ENCODE results near the gene PCDHGA3. TPM values are rescaled to one million over a fixed set of nuclear protein-coding genes. Genes with fewer than 3 reads are reported as not detected.
"Not testable (repeated sequence)": the region's sequence is repeated elsewhere in the genome, so short reads cannot be mapped to it uniquely, and the experiment has no call there.

PCDHGA3 gene
- 0.26 TPM in 1 of 2 replicates, not detected in the other for total RNA-seq (2014; rRNA removed; shearing (Covaris generic))

DNA sequence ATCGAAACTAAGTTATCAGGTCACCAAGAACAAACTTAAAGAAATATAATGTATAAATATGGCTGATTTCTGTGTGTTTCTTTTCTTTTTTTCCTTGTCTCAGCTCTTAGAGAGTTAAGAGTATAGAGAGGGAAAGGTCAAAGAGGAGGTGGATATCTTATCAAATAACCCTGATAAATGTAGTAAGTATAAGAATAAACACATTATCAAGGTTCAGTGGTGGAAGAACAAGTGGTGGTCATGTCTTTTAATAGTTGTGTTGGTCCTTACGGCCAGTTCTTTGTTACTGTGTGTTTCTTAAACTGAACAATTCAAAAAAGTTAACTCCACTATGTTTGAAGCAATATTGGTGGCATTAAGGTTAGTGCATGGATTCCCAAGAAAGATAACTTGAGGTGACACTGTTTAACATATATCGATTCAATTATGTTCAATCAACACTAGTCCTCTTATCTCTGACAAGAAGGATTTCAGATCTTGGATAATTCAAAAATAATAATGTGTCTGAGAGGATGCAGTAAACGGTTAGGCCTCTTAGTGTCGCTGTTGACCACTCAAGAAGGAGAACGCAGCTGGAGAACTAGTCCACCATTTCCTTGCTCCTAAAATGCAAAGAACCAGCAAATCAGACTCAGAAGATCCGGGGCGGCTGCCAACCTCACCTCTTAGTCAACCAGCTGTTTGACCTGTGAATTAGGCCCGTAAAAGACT is at the start of gene PCDHGA3:
Gene PCDHGA3 (plus strand): TSS at position 588 of the 711 bp plus-strand sequence. CDS start 205 bp downstream, outside the sequence.
- no peak within 1 kb of the TSS for H3K27ac ChIP-seq
- DNase-seq (ENCODE audit: low read depth in 1 of 2, low spot score in 2 of 2), result no peak
- no peaks in the 10 kb centered on the region for H3K4me1 ChIP-seq (replicated peaks)
- H3K9me3 ChIP-seq (replicated peaks), result peaks cover 23% of the 10 kb centered on the region
- no peaks in the 10 kb centered on the region for H3K36me3 ChIP-seq
- H3K4me3 ChIP-seq, result no peak within 1 kb of the TSS
- no peaks in the 10 kb centered on the region for H3K27me3 ChIP-seq (replicated peaks)

- no peak overlapping the region for H3K4me3 ChIP-seq
- H3K4me1 ChIP-seq (replicated peaks), result no peaks in the 10 kb centered on the region
- H3K27me3 ChIP-seq (replicated peaks), result no peaks in the 10 kb centered on the region
- no peaks in the 10 kb centered on the region for H3K36me3 ChIP-seq
- H3K9me3 ChIP-seq (replicated peaks), result peaks cover 37% of the 10 kb centered on the region
- H3K27ac ChIP-seq, result no peak overlapping the region
- DNase-seq (ENCODE audit: low read depth in 1 of 2, low spot score in 2 of 2), result no peak
Measured at GRCh38 chr5:141298376-141298775, 45.3 kb upstream of the PCDHGA3 start.

GRCh38 chr5:141303756-141304155 is 39.9 kb upstream of the PCDHGA3 start, which contains the start of gene SLC25A2:
Gene SLC25A2 (minus strand): TSS chr5:141304049. CDS start chr5:141303865, 184 bp downstream.
- DNase-seq (ENCODE audit: low read depth in 1 of 2, low spot score in 2 of 2), result no peak
- Histone ChIP-seq H3K9me3 (replicated peaks) (peaks cover 41% of the 10 kb centered on the region), H3K27ac (no peak within 1 kb of the TSS), H3K36me3 (no peaks in the 10 kb centered on the region), H3K4me3 (no peak within 1 kb of the TSS), H3K4me1 (replicated peaks) (no peaks in the 10 kb centered on the region), H3K27me3 (replicated peaks) (no peaks in the 10 kb centered on the region)

DNA sequence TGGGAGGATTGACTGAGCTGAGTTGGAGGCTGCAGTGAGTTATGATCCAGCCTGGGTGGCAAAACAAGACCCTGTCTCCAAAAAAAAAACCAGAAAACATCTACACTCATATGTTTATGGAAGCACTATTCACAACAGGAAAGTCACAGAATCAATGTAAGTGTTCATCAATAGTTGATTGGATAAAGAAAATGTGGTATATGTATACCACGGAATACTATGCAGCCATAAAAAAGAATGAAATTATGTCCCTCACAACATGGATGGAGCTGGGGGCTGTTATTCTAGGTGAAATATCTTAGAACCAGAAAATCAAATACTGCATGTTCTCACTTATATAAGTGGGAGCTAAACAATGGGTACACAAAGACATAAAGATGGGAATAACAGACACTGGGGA is 37.0 kb upstream of the PCDHGA3 start:
- Histone ChIP-seq H3K4me3 (no peak overlapping the region), H3K4me1 (replicated peaks) (no peaks in the 10 kb centered on the region)
- DNase-seq (ENCODE audit: low read depth in 1 of 2, low spot score in 2 of 2), result no peak

DNA sequence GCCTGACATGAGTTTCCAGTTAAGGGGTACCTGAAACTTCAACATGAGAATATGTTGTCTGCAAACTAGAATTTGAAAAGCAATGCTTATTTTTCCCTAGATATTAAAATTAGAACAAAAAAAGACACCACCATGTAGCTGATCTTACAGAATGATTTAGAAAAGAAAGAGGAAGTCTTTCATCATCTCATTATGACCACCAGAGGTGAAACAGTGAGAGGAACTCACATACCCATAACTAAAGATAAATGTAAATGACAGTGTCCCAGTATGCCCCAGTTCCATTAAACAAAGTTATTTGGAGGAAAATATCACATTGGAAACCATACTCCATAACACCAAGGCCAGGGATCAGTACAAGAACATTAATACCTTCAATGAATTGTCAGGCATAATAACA is 29.9 kb upstream of the PCDHGA3 start:
- Histone ChIP-seq H3K27ac (no peak overlapping the region), H3K4me3 (no peak overlapping the region), H3K27me3 (replicated peaks) (no peaks in the 10 kb centered on the region), H3K9me3 (replicated peaks) (peaks cover 36% of the 10 kb centered on the region), H3K4me1 (replicated peaks) (no peaks in the 10 kb centered on the region), H3K36me3 (peaks cover 60% of the 10 kb centered on the region)
- DNase-seq (ENCODE audit: low read depth in 1 of 2, low spot score in 2 of 2), result no peak

More for the DNA sequence above, 37.0 kb upstream of the PCDHGA3 start:
- Histone ChIP-seq H3K27me3 (replicated peaks) (no peaks in the 10 kb centered on the region), H3K36me3 (no peaks in the 10 kb centered on the region), H3K9me3 (replicated peaks) (peaks cover 50% of the 10 kb centered on the region), H3K27ac (no peak overlapping the region)

DNA sequence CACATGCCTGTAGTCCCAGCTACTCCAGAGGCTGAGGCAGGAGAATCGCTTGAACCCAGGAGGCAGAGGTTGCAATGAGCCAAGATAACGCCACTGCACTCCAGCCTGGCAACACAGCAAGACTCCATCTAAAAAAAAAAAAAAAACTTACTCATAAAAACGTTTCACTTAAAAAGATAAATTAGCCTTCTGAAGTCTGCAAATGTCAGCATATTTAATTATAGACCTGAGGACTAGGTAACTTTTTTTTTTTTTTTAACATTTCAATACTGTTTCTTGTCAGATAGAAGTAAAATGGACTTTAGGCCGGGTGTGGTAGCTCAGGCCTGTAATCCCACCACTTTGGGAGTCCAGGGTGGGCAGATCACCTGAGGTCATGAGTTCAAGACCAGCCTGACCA is 26.7 kb upstream of the PCDHGA3 start:
- not testable (repeated sequence) for H3K27ac ChIP-seq; H3K27me3 ChIP-seq (replicated peaks); H3K4me1 ChIP-seq (replicated peaks); DNase-seq (ENCODE audit: low read depth in 1 of 2, low spot score in 2 of 2); H3K4me3 ChIP-seq
- H3K9me3 ChIP-seq (replicated peaks), result peaks cover 36% of the 10 kb centered on the region
- peaks cover 80% of the 10 kb centered on the region for H3K36me3 ChIP-seq

GRCh38 chr5:141319202-141319601 is 24.4 kb upstream of the PCDHGA3 start:
- Histone ChIP-seq H3K27me3 (replicated peaks) (no peaks in the 10 kb centered on the region), H3K4me1 (replicated peaks) (no peaks in the 10 kb centered on the region), H3K36me3 (peaks cover 64% of the 10 kb centered on the region), H3K9me3 (replicated peaks) (peaks cover 29% of the 10 kb centered on the region), H3K4me3 (peak overlapping the region; percentile 70), H3K27ac (no peak overlapping the region)
- DNase-seq (ENCODE audit: low read depth in 1 of 2, low spot score in 2 of 2), result peak in 1 of 2 experiments; percentile 13

GRCh38 chr5:141319699-141320098 is 23.9 kb upstream of the PCDHGA3 start:
- Histone ChIP-seq H3K27ac (peak overlapping the region; percentile 94), H3K4me1 (replicated peaks) (no peaks in the 10 kb centered on the region), H3K4me3 (peak overlapping the region; percentile 70), H3K9me3 (replicated peaks) (peaks cover 29% of the 10 kb centered on the region), H3K36me3 (peaks cover 60% of the 10 kb centered on the region), H3K27me3 (replicated peaks) (no peaks in the 10 kb centered on the region)
- DNase-seq (ENCODE audit: low read depth in 1 of 2, low spot score in 2 of 2), result no peak

DNA sequence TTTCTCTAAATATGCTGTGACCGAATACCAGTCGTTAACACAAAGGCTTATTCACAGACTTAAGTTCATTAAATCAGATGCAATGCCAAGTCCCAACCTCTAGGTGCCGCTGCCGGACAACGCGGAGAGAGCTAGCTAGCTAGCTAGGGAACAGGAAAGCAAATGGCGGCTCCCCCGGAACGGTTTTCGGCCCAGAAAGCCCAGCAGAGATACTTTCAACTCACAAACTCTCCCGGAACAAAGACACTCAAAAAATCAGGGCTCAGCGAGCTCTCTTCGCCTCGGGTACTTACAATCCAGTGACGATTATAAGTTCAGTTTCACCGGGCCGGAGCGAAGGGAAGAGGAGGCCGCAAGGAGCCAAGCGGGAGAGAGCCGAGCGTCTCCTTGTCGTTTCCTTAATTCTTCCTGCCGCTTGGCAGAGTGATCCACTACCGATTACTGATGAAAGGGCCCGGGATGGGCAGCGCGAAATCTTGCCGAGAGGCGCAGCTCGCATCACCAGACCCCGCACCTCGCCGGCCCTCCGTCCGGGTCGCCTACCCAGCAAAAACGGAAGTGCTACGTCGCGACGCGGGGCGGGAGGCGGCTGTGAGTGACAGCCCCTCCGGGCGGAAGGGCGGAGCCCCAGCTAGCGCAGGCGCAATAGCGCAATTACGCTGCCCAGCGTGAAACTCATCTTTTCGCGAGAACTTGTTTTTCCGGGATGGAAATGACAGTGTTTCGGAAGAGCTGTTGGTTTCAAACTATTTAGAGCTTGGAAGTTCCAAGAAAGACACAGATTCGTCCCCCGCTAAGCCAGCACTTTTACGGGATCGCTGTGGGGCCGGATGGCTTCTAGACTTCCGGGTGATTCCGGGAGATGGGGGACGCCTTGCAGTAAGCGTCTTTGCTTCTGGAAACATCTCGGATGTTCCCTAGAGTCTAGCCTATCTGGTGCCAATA is 23.1 kb upstream of the PCDHGA3 start, which contains the start of gene TAF7:
Gene TAF7 (minus strand): TSS at position 560 of the 945 bp plus-strand sequence. CDS start 740 bp downstream, outside the sequence.
- DNase-seq (ENCODE audit: low read depth in 1 of 2, low spot score in 2 of 2), result peak; percentile 96 to 97
- H3K27me3 ChIP-seq (replicated peaks), result no peaks in the 10 kb centered on the region
- H3K9me3 ChIP-seq (replicated peaks), result peaks cover 29% of the 10 kb centered on the region
- peak within 1 kb of the TSS; percentile 94 for H3K27ac ChIP-seq
- H3K36me3 ChIP-seq, result peaks cover 52% of the 10 kb centered on the region
- H3K4me3 ChIP-seq, result peak within 1 kb of the TSS; percentile 70
- H3K4me1 ChIP-seq (replicated peaks), result no peaks in the 10 kb centered on the region

DNA sequence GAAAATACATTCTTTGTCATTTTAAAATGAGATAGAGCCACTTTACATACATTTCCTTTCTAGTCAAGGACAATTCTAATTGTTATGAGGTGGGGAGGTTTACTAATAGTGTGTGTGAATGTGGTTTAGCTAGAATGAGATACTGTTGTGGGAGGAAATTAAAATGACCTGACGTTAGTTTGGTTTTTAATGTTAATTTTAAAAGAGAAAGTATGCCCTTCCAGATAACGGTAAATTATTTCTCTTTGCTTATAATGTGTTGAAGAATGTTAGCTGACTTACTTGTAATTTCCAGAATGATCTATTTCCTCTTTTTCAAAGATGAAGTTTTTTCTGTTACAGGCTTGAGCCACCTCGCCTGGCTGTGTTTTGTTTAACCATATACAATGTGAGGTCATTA is 21.4 kb upstream of the PCDHGA3 start:
- H3K4me1 ChIP-seq (replicated peaks), result 0 out of 2 replicates have a peak, but pooled peaks cover 3% of the 10 kb centered on the region
- DNase-seq (ENCODE audit: low read depth in 1 of 2, low spot score in 2 of 2), result no peak
- no peak overlapping the region for H3K4me3 ChIP-seq
- peaks cover 23% of the 10 kb centered on the region for H3K9me3 ChIP-seq (replicated peaks)
- no peak overlapping the region for H3K27ac ChIP-seq
- H3K27me3 ChIP-seq (replicated peaks), result no peaks in the 10 kb centered on the region
- H3K36me3 ChIP-seq, result peaks cover 34% of the 10 kb centered on the region

- Histone ChIP-seq H3K36me3 (no peaks in the 10 kb centered on the region), H3K4me1 (replicated peaks) (0 out of 2 replicates have a peak, but pooled peaks cover 3% of the 10 kb centered on the region), H3K4me3 (peak overlapping the region; percentile 29), H3K9me3 (replicated peaks) (peaks cover 2% of the 10 kb centered on the region; the same call in 1 of the 2 replicates), H3K27me3 (replicated peaks) (no peaks in the 10 kb centered on the region), H3K27ac (0 out of 2 replicates have a peak overlapping the region, but pooled peaks have one; percentile 5)
- DNase-seq (ENCODE audit: low read depth in 1 of 2, low spot score in 2 of 2), result peak; percentile 52 to 75
Measured at GRCh38 chr5:141326088-141326854, 17.4 kb upstream of the PCDHGA3 start.

DNA sequence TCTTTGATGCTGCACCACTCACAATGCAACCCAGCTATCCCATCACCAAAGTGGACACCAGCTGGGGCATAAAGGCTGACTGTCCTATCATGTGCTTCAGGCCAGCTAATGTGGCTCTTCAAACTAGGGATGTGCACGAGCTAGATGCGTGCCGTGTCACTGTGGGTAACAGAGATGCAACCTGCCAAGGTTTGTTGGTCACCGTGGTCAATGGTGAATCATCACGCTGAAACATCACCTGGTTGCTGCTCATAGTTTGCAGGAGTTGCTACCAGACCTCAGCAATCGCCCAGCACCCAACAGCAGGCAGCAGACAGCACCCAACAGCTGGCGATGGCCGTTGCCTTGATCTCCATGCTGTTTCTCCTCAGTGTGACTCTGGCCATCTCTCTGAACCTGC is 15.4 kb upstream of the PCDHGA3 start:
- H3K9me3 ChIP-seq (replicated peaks), result peaks cover 10% of the 10 kb centered on the region
- no peak for DNase-seq (ENCODE audit: low read depth in 1 of 2, low spot score in 2 of 2)
- H3K4me1 ChIP-seq (replicated peaks), result 0 out of 2 replicates have a peak, but pooled peaks cover 3% of the 10 kb centered on the region
- no peak overlapping the region for H3K4me3 ChIP-seq
- H3K27me3 ChIP-seq (replicated peaks), result no peaks in the 10 kb centered on the region
- H3K36me3 ChIP-seq, result no peaks in the 10 kb centered on the region
- H3K27ac ChIP-seq, result no peak overlapping the region

Measured in SJSA1 (cell line).